ENCODE measurements around the gene EVC.

The EVC gene

DNA sequence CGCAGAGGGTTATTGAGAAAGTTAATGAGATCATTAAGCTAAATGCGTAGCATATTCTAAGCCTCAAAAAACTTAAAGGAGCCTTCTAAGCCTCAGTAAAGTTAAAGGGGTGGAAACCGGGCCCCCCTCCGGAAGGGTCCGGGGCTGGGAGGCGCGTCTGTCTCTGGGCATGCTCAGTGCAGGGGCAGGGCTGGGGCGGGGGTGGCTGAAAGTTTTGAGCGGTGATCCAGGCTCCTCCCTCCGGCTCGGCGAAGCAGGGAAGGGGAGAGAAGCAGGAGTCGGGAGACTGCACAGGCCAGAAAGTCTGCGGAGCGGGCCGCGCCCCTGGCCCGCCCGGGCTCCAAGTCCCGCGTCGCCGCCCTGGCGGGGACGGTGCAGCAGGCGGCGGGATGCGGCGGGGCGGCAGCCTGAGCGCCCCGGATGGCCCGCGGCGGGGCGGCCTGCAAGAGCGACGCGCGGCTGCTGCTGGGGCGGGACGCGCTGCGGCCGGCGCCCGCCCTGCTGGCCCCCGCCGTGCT is at the start of gene EVC:
Gene EVC (plus strand): TSS at position 241 of the 518 bp plus-strand sequence. CDS start 180 bp downstream, at position 421.
- DNase-seq, result no peak

DNA sequence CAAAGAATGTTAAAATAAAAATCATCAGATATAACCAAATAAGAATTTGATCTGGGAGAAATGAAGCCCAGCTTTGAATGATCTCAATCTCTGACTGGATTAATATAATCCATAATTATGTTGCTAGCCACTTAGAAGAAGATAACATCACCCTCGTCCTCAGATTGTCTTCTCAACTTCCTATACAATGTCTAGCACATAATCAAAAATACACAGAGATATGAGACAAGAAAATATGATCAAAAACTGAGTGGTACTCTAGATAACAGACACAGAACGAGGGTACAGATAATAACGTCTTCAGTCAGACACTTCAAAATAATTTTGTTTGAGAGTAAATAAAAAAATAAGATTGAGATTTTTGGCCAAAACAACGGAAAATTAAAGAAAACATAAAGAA is 49.8 kb upstream of the EVC start:
- no peak for DNase-seq

DNA sequence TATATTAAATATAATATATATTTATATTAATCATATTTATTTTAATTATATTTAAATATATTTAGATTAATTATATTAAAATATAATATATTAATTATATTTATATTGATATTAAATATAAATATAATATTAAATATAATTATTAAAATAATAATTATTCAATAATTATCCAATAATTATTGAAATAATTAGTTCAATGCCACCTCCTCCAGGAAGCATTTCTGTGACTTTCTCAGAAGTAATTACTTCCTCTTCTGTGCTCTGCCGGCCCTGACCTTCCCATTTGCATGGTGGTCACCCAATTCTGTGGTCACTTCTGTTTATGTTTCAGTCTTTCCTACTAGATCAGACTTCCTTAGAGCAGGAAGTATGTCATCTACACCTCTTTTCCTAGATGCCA is 48.4 kb upstream of the EVC start:
- no peak for DNase-seq

DNA sequence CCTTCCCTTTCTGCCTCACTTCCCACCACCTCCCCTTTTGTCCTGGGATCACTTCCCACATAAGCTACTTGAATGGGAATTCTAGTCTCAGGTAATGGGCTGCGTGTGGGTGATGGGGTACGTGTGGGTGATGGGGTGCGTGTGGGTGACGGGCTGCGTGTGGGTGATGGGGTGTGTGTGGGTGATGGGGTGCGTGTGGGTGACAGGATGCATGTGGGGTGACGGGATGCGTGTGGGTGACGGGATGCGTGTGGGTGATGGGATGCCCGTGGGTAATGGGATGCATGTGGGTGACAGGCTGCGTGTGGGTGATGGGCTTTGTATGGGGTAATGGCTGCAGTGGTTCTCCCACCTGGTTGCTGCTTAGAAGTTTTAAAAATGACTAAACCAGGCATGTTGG is 46.2 kb upstream of the EVC start:
- DNase-seq, result no peak

- DNase-seq, result no peak
These were observed 44.3 kb upstream of the EVC start for GRCh38 chr4:5666741-5667140.

DNA sequence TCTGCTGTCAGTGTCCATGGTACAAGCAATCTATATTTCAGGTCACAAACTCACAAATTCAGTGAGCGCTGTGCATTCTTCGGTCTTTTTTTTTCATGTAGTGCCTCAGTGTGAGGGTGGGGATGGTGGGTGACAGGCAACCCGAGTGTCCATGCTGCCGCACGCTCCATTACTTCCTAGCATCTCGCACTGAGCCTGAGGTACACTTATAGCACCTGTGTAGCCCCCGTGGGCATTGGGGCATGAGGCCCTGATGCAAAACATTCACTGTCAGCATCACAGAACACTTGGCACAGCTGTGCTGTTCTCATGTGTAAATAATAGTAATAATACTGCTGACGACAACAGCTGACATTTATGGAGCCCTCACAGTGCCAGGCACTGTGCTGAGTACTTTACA is 34.2 kb upstream of the EVC start:
- no peak for DNase-seq

DNA sequence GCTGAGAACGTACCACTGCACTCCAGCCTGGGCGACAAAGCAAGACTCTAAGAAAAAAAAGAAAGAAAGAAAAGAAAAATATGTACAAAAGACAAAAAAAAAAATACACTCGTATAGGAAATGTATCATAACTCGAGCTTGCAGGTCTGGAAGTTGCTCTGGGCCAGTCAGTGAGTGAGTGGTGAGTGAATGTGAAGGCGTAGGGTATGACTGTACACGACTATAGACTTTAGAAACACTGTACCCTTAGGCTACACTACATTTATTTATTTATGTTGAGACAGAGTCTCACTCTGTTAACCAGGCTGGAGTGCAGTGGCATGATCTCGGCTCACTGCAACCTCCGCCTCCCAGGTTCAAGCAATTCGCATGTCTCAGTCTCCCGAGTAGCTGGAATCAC is 32.0 kb upstream of the EVC start:
- no peak for DNase-seq

GRCh38 chr4:5683566-5683965 is 27.4 kb upstream of the EVC start:
- no peak for DNase-seq

DNA sequence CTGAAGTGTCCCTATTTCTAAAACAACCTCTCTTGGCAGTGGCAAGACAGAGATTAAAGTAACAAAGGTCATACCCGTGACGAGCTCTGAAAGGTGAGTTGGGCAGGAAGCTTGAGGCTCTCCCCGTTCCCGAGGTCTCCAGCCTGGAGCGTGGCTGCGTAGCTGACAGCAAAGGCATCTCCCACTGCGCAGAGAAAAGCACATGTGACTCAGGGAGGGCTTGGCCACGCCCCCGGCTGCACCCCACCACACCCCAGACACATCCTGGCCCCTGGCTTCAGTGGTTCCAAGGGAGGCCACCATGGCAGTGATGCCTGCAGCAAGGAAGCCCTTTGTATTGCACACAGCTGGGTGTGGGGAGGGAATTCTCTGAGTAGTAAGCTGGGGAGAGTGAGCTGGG is 25.7 kb upstream of the EVC start:
- no peak for DNase-seq

DNA sequence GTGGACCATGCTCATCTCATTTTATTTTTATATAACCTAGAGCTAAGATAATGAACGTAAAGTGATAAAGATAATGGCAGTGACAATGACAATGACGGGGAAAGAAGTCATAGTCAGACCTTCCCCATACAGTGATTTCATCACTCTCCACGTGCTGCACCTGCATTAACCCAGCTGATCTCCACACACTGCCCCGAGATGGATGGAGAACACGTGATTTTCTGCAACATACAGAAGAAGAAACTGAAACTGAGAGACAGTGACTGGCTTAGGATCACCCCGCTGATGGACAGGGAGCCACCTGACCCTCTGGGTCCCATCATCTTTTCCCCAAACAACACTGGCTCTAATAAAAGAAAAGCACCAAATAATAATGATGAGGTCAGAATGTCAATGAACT is 24.7 kb upstream of the EVC start:
- no peak for DNase-seq

DNA sequence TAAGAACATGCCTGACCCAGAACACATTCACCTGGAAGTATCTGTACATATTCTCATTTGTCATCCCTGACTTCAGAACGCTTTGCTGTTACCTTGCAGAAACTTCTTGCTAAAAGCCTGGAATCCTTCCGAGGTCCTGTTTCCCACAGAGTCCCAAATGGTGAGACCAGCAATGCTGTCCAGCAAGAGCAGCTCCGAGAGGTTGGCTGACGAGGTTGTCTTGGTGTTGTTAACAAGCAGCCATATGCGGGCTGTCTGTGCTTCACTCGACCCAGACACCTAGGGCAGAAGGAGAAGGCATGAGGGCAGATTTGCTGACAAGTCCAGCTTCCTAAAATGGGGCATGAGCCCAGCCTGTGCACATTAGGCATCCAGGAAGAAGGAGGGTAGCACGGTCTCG is 21.9 kb upstream of the EVC start:
- DNase-seq, result no peak

GRCh38 chr4:5691491-5692132 is 19.4 kb upstream of the EVC start:
- DNase-seq, result no peak

DNA sequence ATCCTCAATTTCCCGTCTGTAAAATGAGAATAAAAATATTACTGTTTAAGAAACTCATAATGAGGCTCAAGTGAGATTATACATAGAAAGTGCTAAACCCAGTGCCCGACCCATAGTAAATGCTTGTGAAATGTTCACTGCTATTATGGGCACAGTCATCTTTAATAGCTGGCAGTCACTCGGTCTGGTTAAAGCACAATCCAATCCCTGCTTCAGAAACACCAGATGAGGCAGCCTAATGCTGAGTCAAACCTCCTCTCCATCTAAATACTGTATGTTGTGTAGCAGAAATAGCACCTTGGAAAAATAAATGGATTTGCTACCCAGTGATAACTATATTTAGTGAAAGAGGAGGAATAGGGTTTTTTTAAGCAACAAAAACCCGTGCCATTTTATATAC is 17.1 kb upstream of the EVC start:
- DNase-seq, result no peak

- no peak for DNase-seq
These were observed 14.7 kb upstream of the EVC start for GRCh38 chr4:5696341-5696740.

DNA sequence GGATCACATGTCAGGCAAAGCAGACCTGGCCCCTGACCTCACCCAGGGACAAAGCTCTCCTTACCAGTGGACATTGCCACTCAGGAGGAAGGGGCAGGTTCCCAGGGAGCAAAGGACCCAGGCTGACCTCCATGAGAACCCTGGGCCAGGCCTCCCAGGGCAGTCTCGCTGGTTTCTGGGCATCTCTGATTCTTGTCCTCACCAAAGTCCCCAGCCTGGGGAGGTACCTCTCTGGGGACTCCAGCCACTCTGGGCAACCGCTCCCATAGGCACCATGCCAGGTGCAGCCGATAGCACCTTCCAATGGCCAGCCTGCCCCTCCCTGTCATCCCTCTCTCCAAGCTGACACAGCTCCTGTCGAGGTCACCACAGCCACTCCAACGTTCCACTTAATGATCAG is 10.5 kb upstream of the EVC start:
- DNase-seq, result no peak

DNA sequence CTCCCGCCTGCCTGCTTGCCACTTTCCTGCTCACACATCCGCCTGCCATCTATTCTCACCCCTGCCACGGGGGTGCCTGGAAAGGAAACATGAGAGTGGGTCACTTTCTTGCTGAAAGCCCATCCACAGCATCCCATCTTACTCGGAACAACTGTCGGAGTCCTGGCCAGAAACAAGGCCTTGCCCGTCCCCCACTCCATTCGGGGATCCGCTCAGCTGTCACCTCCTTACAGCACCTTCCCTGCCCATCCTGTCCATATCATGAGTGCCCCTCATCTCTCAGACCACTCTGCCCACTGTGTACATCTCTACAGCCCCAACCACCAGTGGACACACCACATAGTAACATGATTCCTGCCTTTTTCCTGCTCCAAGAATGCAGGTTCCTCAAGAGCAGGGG is 9.0 kb upstream of the EVC start:
- no peak for DNase-seq

- DNase-seq, result no peak
These were observed 7.2 kb upstream of the EVC start for GRCh38 chr4:5703831-5704230.

- DNase-seq, result no peak
These were observed 6.7 kb upstream of the EVC start for GRCh38 chr4:5704276-5704675.

DNA sequence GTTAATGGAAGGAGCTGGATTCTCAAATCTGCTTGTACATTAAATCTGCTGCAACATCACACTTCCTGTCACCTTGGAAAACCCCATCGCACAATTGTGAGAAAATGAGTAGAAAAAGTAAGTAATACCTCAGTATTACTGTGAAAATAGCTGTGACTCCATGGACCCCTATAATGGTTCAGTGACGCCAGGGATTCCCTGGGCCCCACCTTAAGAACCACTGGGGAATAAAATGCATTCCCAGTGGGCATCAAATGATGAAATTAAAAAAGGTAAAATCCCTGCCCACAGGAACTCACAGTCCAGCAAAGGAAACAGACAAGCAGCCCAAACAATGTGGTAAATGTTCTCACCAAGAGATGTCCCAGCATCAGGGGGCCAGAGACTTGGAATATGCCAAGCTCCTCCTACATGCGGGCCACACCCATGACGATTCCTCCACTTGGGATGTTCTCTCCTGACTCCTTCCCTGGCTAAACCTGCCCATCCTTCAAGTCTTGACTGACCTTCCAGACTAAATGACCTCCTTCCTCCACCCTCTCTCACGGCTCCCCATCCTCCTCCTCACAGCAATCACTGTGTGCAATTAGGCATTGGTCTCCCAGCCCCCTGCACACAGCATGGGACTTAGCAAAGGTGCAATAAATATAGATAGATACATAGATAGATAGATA is 5.2 kb upstream of the EVC start:
- DNase-seq, result no peak

- no peak for DNase-seq
These were observed 4.3 kb upstream of the EVC start for GRCh38 chr4:5706486-5707290.

GRCh38 chr4:5707366-5707765 is 3.6 kb upstream of the EVC start:
- DNase-seq, result no peak

DNA sequence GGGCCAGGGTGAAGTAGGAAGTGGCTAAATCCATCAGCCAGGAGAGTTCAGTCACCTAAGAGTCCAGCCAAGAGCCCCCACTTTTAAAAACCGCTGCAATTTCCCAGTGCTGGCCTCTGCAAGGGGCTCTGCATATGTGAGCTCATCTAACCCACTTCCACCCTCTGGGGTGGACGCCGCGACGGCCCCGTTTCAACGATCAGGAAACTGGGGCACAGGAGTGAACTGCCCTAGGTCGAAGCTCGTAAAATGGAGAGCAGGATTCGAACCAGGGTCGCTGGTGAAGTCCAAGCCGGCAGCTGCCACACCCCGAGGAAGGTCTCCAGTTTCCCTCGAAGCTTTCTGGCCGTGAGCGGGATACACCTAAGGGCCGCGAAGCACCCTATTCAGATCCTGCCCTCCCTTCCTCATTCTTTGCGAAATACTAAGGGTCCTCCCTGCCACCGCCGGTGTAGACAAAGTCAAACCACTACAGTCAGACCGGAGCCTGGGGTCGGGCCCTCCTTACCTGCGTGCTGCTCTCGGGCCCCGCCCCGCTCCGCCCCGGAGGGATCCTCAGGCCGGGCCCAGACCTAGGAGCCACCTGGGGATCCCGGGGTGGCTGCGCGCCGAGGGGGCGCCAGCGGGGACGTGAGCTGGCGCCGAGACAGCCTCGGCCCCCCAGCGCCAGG is 3.1 kb upstream of the EVC start:
- DNase-seq, result no peak

DNA sequence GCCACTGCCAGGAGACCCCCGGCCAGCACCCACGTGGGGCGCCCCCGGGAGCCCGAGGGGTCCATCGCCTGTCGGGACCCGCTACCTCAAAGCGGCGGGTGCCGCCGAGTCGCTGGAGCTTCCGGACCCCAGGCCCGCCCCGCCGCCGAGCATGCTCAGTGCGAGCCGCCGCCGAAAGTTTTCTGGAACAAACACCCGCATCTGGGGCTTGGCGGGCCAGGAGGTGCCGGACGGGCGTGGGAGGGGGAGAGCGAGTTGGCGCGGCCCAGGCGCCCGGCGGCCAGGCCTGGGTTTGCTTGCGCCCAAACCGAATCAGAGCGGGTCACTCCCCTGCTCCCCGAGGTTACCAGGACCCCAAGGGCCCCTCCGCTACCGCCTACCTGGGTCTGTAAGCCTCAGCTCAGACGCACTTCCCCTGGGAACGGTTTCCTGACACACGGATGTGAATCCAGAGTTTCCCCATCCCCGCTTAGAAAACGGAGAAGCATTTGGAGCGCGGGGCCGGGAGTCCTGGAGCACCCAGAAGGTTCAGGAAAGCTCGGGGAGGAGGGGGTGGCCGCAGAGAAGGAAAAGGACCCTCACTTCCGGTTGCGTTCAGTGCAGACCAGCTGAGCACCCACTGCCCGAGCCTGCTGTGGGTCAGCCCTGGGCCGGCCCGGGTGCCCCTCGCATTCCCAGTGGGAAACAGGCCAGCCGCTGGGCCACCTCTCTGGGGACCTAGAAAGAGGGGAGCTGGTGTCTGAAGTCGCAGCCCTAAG is 2.4 kb upstream of the EVC start, which contains the start of gene EVC2:
Gene EVC2 (minus strand): TSS at position 111 of the 758 bp plus-strand sequence. CDS start 46 bp downstream, at position 65.
- DNase-seq, result no peak

Measured in NK-92 treated with Interleukin-12 subunit alpha and Interleukin-12 subunit beta, amount 100 ng/mL, for 24 hours (cell line).